Neural cell (in vitro differentiated cells): ENCODE results near the gene IFRD1. TPM values are rescaled to one million over a fixed set of nuclear protein-coding genes. Genes with fewer than 3 reads are reported as not detected.

ENCODE experiments used
- H2AFZ ChIP-seq: fragments of 200-600, 300-800 bp; sonication (generic), shearing (Covaris generic); 2 replicates; pipeline ENCODE4 v1.6.0; 2014; ENCODE audit warnings: low read depth, mild to moderate bottlenecking, antibody characterized with exemption, low read length, moderate library complexity
- H3F3A ChIP-seq: fragments of 200-600 bp; shearing (Covaris generic); 2 replicates; pipeline ENCODE4 v1.6.1; 2016; ENCODE audit warnings: mild to moderate bottlenecking, moderate library complexity, mixed read lengths, antibody characterized with exemption, low read length; ENCODE audit not compliant: insufficient read depth, poor library complexity, severe bottlenecking
- H3K27ac ChIP-seq: fragments of 200-600, 300-800 bp; sonication (generic), shearing (Covaris generic); 2 replicates; pipeline ENCODE4 v1.5.1; 2014; ENCODE audit warnings: mild to moderate bottlenecking, low read length, moderate library complexity
- H3K27me3 ChIP-seq: fragments of 300-800, 200-600 bp; sonication (generic), shearing (Covaris generic); 2 replicates; pipeline ENCODE4 v1.6.0; 2014; ENCODE audit warnings: mild to moderate bottlenecking, low read depth, low read length, moderate library complexity; ENCODE audit not compliant: insufficient read depth
- H3K36me3 ChIP-seq: fragments of 300-800, 200-600 bp; sonication (generic), shearing (Covaris generic); 2 replicates; pipeline ENCODE4 v1.5.1; 2014; ENCODE audit warnings: mild to moderate bottlenecking, antibody characterized with exemption, low read length, moderate library complexity; ENCODE audit not compliant: insufficient read depth
- H3K4me2 ChIP-seq: fragments of 300-800, 200-600 bp; sonication (generic), shearing (Covaris generic); 2 replicates; pipeline ENCODE4 v1.6.0; 2014; ENCODE audit warnings: mild to moderate bottlenecking, low read length
- H3K4me3 ChIP-seq: fragments of 300-800, 200-600 bp; sonication (generic), shearing (Covaris generic); 2 replicates; pipeline ENCODE4 v1.5.1; 2014; ENCODE audit warnings: mild to moderate bottlenecking, low read length, moderate library complexity
- H3K79me2 ChIP-seq: fragments of 200-600 bp; shearing (Covaris generic); replicated peaks from 2 replicates; pipeline ENCODE4 v1.6.0; 2014; ENCODE audit warnings: mild to moderate bottlenecking, low read length, moderate library complexity; ENCODE audit not compliant: insufficient read depth
- H3K9ac ChIP-seq: fragments of 300-800, 200-600 bp; sonication (generic), shearing (Covaris generic); 2 replicates; pipeline ENCODE4 v1.6.1; 2016; ENCODE audit warnings: mild to moderate bottlenecking, low read length, mixed read lengths
- H3K9me2 ChIP-seq: fragments of 200-600 bp; shearing (Covaris generic); 2 replicates; pipeline ENCODE4 v1.6.1; 2016; ENCODE audit warnings: mild to moderate bottlenecking, low read length, mixed read lengths; ENCODE audit not compliant: insufficient read depth
- H3K9me3 ChIP-seq: fragments of 200-600, 300-800 bp; sonication (generic), shearing (Covaris generic); 2 replicates; pipeline ENCODE4 v1.6.1; 2016; ENCODE audit warnings: mild to moderate bottlenecking, mixed run types, low read length, moderate library complexity, mixed read lengths
- H4K20me1 ChIP-seq: fragments of 200-600 bp; shearing (Covaris generic); 2 replicates; pipeline ENCODE4 v1.6.1; 2016; ENCODE audit warnings: mild to moderate bottlenecking, mixed run types; ENCODE audit not compliant: insufficient read depth
- EP300 ChIP-seq: fragments of 450-650 bp; conservative IDR thresholded peaks from 2 replicates; pipeline ENCODE4 v1.6.1; 2014; ENCODE audit warnings: antibody characterized with exemption, mild to moderate bottlenecking, moderate library complexity; ENCODE audit not compliant: poor library complexity, severe bottlenecking
- EZH2 ChIP-seq: fragments of 200-600, 300-800 bp; shearing (Covaris generic), sonication (generic); IDR thresholded peaks from 2 replicates; pipeline ENCODE4 v1.6.1; 2014; ENCODE audit warnings: antibody characterized with exemption, low read length, borderline replicate concordance, mild to moderate bottlenecking; ENCODE audit not compliant: insufficient read depth, poor library complexity, severe bottlenecking
- MXI1 ChIP-seq: fragments of 450-650 bp; conservative IDR thresholded peaks from 2 replicates; pipeline ENCODE4 v1.6.1; 2014; ENCODE audit warnings: antibody characterized with exemption, mild to moderate bottlenecking; ENCODE audit not compliant: poor library complexity, severe bottlenecking
- POLR2AphosphoS5 ChIP-seq: IDR thresholded peaks from 2 replicates; pipeline ENCODE4 v1.6.1; 2012
- RAD21 ChIP-seq: fragments of 450-650 bp; conservative IDR thresholded peaks from 2 replicates; pipeline ENCODE4 v1.6.1; 2014; ENCODE audit warnings: antibody characterized with exemption, mild to moderate bottlenecking, moderate library complexity
- SMC3 ChIP-seq: fragments of 450-650 bp; conservative IDR thresholded peaks from 2 replicates; pipeline ENCODE4 v1.6.1; 2014; ENCODE audit warnings: antibody characterized with exemption, mild to moderate bottlenecking, moderate library complexity; ENCODE audit not compliant: poor library complexity
- TAF1 ChIP-seq: IDR thresholded peaks from 2 replicates; pipeline ENCODE4 v1.6.1; 2012; ENCODE audit warnings: low read depth
- polyA plus RNA-seq: library from polyadenylated mRNA; depleted of rRNA; stranded (reverse); fragments of >200 nt; gene quantifications from 2 replicates; pipeline ENCODE4 v1.2.3, GENCODE V29; 2014
- TF ChIP-seq, protein P1 (sequence below): IDR thresholded peaks from 2 replicates; pipeline ENCODE4 v1.6.1; 2012; ENCODE audit warnings: borderline replicate concordance
- TF ChIP-seq, protein P2 (sequence below): fragments of 450-650 bp; IDR thresholded peaks from 2 replicates; pipeline ENCODE4 v1.5.1; 2014; ENCODE audit warnings: antibody characterized with exemption, mild to moderate bottlenecking, moderate library complexity; ENCODE audit not compliant: poor library complexity, severe bottlenecking

Gene IFRD1
- polyA plus RNA-seq, 1 donor from 2014 or later, result 270 TPM

DNA sequence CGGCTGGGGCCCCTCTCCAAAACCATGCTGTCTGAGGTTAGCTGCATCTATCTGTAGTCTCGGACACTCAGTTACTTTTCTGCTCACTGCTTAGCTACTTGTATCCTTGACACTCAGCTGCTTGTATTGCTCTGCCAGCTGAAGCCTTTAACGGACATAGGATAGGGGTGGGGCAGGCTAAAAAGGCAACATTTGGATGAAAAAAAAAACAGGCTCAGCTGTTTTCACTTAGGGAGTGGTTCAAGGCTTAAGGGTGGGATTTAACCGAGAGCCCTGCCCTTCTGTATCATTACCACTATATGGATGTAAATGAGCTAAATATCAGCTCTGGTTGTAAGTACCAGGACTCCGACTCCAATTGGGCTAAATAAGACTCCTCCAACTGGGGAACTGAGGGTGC lies 59.1 kb downstream of the IFRD1 start:
- H3K79me2 ChIP-seq, result no peaks in the 10 kb centered on the region
- no peaks in the 10 kb centered on the region for H3K36me3 ChIP-seq
- H3K9ac ChIP-seq, result no peak overlapping the region
- H2AFZ ChIP-seq, result no peak overlapping the region
- H3K27ac ChIP-seq, result no peak overlapping the region
- no peak overlapping the region for H3K4me3 ChIP-seq
- H3K9me2 ChIP-seq, result no peaks in the 10 kb centered on the region
- TF ChIP-seq MXI1, result no peak
- no peak for TF ChIP-seq SMC3
- TF ChIP-seq TAF1, result no peak
- TF ChIP-seq, protein P1, sequence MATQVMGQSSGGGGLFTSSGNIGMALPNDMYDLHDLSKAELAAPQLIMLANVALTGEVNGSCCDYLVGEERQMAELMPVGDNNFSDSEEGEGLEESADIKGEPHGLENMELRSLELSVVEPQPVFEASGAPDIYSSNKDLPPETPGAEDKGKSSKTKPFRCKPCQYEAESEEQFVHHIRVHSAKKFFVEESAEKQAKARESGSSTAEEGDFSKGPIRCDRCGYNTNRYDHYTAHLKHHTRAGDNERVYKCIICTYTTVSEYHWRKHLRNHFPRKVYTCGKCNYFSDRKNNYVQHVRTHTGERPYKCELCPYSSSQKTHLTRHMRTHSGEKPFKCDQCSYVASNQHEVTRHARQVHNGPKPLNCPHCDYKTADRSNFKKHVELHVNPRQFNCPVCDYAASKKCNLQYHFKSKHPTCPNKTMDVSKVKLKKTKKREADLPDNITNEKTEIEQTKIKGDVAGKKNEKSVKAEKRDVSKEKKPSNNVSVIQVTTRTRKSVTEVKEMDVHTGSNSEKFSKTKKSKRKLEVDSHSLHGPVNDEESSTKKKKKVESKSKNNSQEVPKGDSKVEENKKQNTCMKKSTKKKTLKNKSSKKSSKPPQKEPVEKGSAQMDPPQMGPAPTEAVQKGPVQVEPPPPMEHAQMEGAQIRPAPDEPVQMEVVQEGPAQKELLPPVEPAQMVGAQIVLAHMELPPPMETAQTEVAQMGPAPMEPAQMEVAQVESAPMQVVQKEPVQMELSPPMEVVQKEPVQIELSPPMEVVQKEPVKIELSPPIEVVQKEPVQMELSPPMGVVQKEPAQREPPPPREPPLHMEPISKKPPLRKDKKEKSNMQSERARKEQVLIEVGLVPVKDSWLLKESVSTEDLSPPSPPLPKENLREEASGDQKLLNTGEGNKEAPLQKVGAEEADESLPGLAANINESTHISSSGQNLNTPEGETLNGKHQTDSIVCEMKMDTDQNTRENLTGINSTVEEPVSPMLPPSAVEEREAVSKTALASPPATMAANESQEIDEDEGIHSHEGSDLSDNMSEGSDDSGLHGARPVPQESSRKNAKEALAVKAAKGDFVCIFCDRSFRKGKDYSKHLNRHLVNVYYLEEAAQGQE, result no peak
- no peak for TF ChIP-seq EP300
- no peak for TF ChIP-seq POLR2AphosphoS5
- TF ChIP-seq, protein P2, sequence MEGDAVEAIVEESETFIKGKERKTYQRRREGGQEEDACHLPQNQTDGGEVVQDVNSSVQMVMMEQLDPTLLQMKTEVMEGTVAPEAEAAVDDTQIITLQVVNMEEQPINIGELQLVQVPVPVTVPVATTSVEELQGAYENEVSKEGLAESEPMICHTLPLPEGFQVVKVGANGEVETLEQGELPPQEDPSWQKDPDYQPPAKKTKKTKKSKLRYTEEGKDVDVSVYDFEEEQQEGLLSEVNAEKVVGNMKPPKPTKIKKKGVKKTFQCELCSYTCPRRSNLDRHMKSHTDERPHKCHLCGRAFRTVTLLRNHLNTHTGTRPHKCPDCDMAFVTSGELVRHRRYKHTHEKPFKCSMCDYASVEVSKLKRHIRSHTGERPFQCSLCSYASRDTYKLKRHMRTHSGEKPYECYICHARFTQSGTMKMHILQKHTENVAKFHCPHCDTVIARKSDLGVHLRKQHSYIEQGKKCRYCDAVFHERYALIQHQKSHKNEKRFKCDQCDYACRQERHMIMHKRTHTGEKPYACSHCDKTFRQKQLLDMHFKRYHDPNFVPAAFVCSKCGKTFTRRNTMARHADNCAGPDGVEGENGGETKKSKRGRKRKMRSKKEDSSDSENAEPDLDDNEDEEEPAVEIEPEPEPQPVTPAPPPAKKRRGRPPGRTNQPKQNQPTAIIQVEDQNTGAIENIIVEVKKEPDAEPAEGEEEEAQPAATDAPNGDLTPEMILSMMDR, result no peak
- no peak for TF ChIP-seq EZH2
- TF ChIP-seq RAD21, result no peak
- H3K4me2 ChIP-seq, result no peak overlapping the region
- H4K20me1 ChIP-seq, result no peaks in the 10 kb centered on the region
- no peaks in the 10 kb centered on the region for H3K27me3 ChIP-seq
- H3K9me3 ChIP-seq, result no peaks in the 10 kb centered on the region
- no peaks in the 10 kb centered on the region for H3F3A ChIP-seq

DNA sequence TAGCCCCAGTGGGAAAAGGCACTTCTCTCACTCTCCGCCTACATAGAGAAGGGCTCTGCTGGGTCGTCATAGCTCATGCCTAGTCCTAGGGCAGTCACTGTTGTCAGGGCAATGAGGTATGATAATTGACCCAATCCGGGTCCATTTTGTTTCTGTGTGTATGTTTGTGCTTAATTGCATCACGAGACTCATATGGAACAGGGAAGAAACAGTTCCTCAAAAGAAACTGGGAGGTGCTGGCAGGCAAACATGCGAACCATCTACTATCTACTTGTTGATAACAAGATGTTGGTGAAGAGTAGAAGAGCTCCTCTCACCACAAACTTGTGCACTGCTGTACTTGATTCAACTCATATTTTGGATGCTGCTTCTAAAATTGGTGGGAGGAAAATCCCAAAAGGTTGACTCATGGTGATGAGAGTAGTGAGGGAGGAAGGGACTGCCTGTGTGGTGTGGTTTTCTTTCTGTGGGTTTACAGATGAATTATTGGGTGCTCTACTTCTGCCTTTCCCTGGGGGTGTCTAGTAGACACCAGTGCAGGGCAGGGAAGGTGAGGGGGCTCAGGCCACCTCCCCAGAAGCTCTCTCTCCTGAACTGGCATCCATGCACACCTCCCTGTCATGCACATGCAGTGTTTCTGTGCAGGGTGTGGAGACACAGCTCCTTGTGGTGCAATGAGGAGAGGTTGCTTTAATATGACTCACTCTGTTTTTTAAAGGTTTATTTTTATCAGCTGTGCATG lies 59.9 kb downstream of the IFRD1 start:
- Histone ChIP-seq H3K4me2 (no peak overlapping the region), H3K79me2 (no peaks in the 10 kb centered on the region), H3K27ac (no peak overlapping the region), H3F3A (no peaks in the 10 kb centered on the region), H4K20me1 (no peaks in the 10 kb centered on the region), H2AFZ (no peak overlapping the region), H3K27me3 (no peaks in the 10 kb centered on the region), H3K9ac (no peak overlapping the region), H3K4me3 (no peak overlapping the region), H3K9me2 (no peaks in the 10 kb centered on the region), H3K9me3 (no peaks in the 10 kb centered on the region), H3K36me3 (no peaks in the 10 kb centered on the region)
- TF ChIP-seq EP300 (no peak), MXI1 (no peak), SMC3 (no peak)
